Smooth muscle cell (in vitro differentiated cells): ENCODE results near the gene DBI. TPM values are rescaled to one million over a fixed set of nuclear protein-coding genes. Genes with fewer than 3 reads are reported as not detected.

ENCODE experiments used
- DNase-seq: peaks from one replicate; lab custom pipeline; 2025; ENCODE audit not compliant: unreplicated experiment; lab: John Stamatoyannopoulos, UW
- H2AFZ ChIP-seq: fragments of 200-600 bp; sonication (generic); 2 replicates; pipeline ENCODE4 v1.6.0; 2016; ENCODE audit warnings: antibody characterized with exemption, low read depth, mild to moderate bottlenecking
- H3F3A ChIP-seq: fragments of 200-600 bp; sonication (generic); 2 replicates; pipeline ENCODE4 v1.6.0; 2017; ENCODE audit warnings: antibody characterized with exemption, low read depth
- H3K27ac ChIP-seq: fragments of 200-600 bp; sonication (generic); 2 replicates; pipeline ENCODE4 v1.5.1; 2016; ENCODE audit warnings: low read depth, mild to moderate bottlenecking
- H3K27me3 ChIP-seq: fragments of 200-600 bp; sonication (generic); 2 replicates; pipeline ENCODE4 v1.6.1; 2016; ENCODE audit warnings: low read depth, mild to moderate bottlenecking
- H3K36me3 ChIP-seq: fragments of 200-600 bp; sonication (generic); 2 replicates; pipeline ENCODE4 v1.5.1; 2016; ENCODE audit warnings: low read depth
- H3K4me1 ChIP-seq: fragments of 200-600 bp; sonication (generic); 2 replicates; pipeline ENCODE4 v1.5.1; 2016; ENCODE audit warnings: low read depth
- H3K4me2 ChIP-seq: fragments of 200-600 bp; sonication (generic); 2 replicates; pipeline ENCODE4 v1.6.0; 2016; ENCODE audit warnings: mild to moderate bottlenecking
- H3K4me3 ChIP-seq: fragments of 200-600 bp; sonication (generic); 2 replicates; pipeline ENCODE4 v1.5.1; 2016; ENCODE audit warnings: mild to moderate bottlenecking
- H3K79me2 ChIP-seq: fragments of 200-600 bp; sonication (generic); 2 replicates; pipeline ENCODE4 v1.6.0; 2016; ENCODE audit warnings: low read depth, mild to moderate bottlenecking
- H3K9ac ChIP-seq: fragments of 200-600 bp; sonication (generic); 2 replicates; pipeline ENCODE4 v1.6.0; 2016; ENCODE audit warnings: low read depth
- H3K9me3 ChIP-seq: fragments of 200-600 bp; sonication (generic); replicated peaks from 2 replicates; pipeline ENCODE4 v1.5.1; 2016; ENCODE audit warnings: low read depth
- H4K20me1 ChIP-seq: fragments of 200-600 bp; sonication (generic); 2 replicates; pipeline ENCODE4 v1.6.0; 2016; ENCODE audit warnings: low read depth
- CTCF ChIP-seq: fragments of 200-600 bp; sonication (generic); IDR thresholded peaks from 2 replicates; pipeline ENCODE4 v1.5.1; 2017; ENCODE audit warnings: borderline replicate concordance, mild to moderate bottlenecking, antibody characterized with exemption; ENCODE audit not compliant: insufficient read depth, poor library complexity, severe bottlenecking
- WGBS: methylation state at CpG from one replicate; pipeline ENCODE4 v1.1.7; 2016; ENCODE audit warnings: low lambda C conversion rate; 5-methylcytosine and 5-hydroxymethylcytosine counted together
- polyA plus RNA-seq: library from polyadenylated mRNA; unstranded; fragments of >200 nt; fragmentation: Nextera tagmentation; extraction: Ambion mirVana; gene quantifications from 2 replicates; pipeline ENCODE4 v1.2.1, GENCODE V29; 2016
- total RNA-seq: library from RNA; depleted of rRNA; stranded (reverse); fragments of >200 nt; gene quantifications from 2 replicates; pipeline ENCODE4 v1.2.3, GENCODE V29; 2014

The DBI gene
- total and polyA plus RNA-seq, 2 experiments from 2014 or later: 126 to 408 TPM

DNA sequence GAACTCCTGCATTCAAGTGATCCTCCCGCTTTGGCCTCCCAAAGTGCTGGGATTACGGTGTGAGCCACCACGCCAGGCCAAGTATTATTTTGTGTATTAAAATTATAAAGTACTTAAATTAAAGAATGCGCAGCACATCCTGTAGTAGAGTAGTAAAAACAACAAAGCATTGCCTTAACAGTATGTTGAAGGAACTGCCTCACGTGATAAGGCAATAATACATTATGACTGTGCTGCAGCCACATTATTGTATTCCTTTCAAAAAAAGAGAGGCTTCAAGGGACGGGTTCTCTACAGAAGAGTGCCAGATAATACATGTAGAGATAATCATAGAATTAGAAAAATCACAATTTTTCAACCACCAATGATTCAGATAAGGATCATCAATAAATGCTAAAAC, 33.8 kb upstream of the DBI start:
- Histone ChIP-seq H3K4me1 (no peaks in the 10 kb centered on the region), H3K27ac (no peak overlapping the region), H3K9ac (no peak overlapping the region), H2AFZ (no peak overlapping the region), H3K9me3 (no peaks in the 10 kb centered on the region), H3K79me2 (no peaks in the 10 kb centered on the region), H3F3A (no peaks in the 10 kb centered on the region), H3K4me2 (no peak overlapping the region), H4K20me1 (no peaks in the 10 kb centered on the region), H3K4me3 (no peak overlapping the region), H3K36me3 (no peaks in the 10 kb centered on the region), H3K27me3 (no peaks in the 10 kb centered on the region)
- WGBS: 98% methylated on average over 6 of the region's 6 CpGs
- DNase-seq: no peak
- no peak for TF ChIP-seq CTCF

DNA sequence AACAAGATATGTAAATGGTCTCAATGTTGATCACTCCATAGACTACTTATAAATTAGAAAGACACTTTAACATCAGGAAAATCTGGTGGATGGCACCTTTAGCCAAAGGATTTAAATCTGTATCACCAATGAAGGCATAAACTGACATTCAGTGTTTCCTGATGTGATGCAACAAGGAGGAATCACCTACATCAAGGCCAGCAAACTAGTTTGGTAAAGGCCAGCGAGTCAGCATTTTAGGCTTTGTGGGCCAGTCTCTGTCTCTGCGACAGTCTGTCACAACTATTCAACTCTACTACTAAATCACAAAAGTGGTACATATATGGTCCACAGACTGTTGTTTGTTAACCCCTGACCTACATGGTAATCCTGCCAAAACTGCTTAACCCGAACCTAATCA, 33.4 kb upstream of the DBI start:
- DNase-seq: no peak
- WGBS: 87% methylated on average over 3 of the region's 3 CpGs
- H3K36me3 ChIP-seq: peaks cover 2% of the 10 kb centered on the region

DNA sequence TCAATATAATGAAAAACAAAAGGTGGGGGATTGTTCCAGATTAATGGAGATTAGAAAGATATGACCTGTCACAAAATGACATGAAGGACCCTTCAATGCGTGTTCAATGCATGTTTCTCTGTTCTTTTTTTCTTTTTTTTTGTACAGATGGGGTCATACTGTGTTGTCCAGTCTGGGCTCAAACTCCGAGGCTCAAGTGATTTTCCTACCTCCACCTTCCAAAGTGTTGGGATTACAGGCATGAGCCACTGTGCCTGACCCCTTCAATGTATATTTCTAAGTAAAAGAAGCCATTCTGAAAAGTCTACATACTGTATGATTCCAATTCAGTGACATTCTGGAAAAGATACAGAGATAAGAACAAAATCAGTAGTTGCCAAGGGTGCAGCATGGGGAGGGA, 32.9 kb upstream of the DBI start:
- no peaks in the 10 kb centered on the region for H3K27me3 ChIP-seq
- 95% methylated on average over 2 of the region's 2 CpGs for WGBS
- no peak overlapping the region for H2AFZ ChIP-seq
- H3K4me1 ChIP-seq: no peaks in the 10 kb centered on the region
- no peaks in the 10 kb centered on the region for H3F3A ChIP-seq
- no peaks in the 10 kb centered on the region for H4K20me1 ChIP-seq
- peaks cover 3% of the 10 kb centered on the region for H3K36me3 ChIP-seq
- no peak overlapping the region for H3K4me3 ChIP-seq
- H3K79me2 ChIP-seq: no peaks in the 10 kb centered on the region
- H3K27ac ChIP-seq: no peak overlapping the region
- no peak overlapping the region for H3K9ac ChIP-seq
- H3K9me3 ChIP-seq: no peaks in the 10 kb centered on the region
- H3K4me2 ChIP-seq: no peak overlapping the region
- no peak for DNase-seq
- no peak for TF ChIP-seq CTCF

More for the DNA sequence above, 33.4 kb upstream of the DBI start:
- H3K4me2 ChIP-seq: no peak overlapping the region
- H4K20me1 ChIP-seq: no peaks in the 10 kb centered on the region
- no peak for TF ChIP-seq CTCF
- H3K79me2 ChIP-seq: no peaks in the 10 kb centered on the region
- H3K27me3 ChIP-seq: no peaks in the 10 kb centered on the region
- H3F3A ChIP-seq: no peaks in the 10 kb centered on the region
- H3K4me1 ChIP-seq: no peaks in the 10 kb centered on the region
- no peak overlapping the region for H3K9ac ChIP-seq
- no peaks in the 10 kb centered on the region for H3K9me3 ChIP-seq
- H3K4me3 ChIP-seq: no peak overlapping the region
- H3K27ac ChIP-seq: no peak overlapping the region
- no peak overlapping the region for H2AFZ ChIP-seq

GRCh38 chr2:119337749-119338148, 29.0 kb upstream of the DBI start:
- Histone ChIP-seq H3K9ac (no peak overlapping the region), H3K36me3 (peaks cover 3% of the 10 kb centered on the region), H3K4me2 (no peak overlapping the region), H4K20me1 (no peaks in the 10 kb centered on the region), H3K27ac (no peak overlapping the region), H3K79me2 (no peaks in the 10 kb centered on the region), H3K4me1 (no peaks in the 10 kb centered on the region), H3K27me3 (no peaks in the 10 kb centered on the region), H3F3A (no peaks in the 10 kb centered on the region), H3K4me3 (no peak overlapping the region), H3K9me3 (no peaks in the 10 kb centered on the region), H2AFZ (no peak overlapping the region)
- no peak for TF ChIP-seq CTCF
- 88% methylated on average over 2 of the region's 2 CpGs for WGBS
- no peak for DNase-seq
